Left renal pelvis (tissue), 4 donors: Measurements from ENCODE around the gene LRBA. TPM values are rescaled to one million over a fixed set of nuclear protein-coding genes. Genes with fewer than 3 reads are reported as not detected.
"Not testable (repeated sequence)": the region's sequence is repeated elsewhere in the genome, so short reads cannot be mapped to it uniquely, and the experiment has no call there.

ENCODE experiments used
- DNase-seq, 4 donors: peaks; one replicate each; pipeline ENCODE4 v3.0.0-alpha.2; 2013; ENCODE audit warnings: low read depth in 4 of 4, low spot score in 3 of 4
- polyA plus RNA-seq, 4 donors: library from polyadenylated mRNA; unstranded; fragments of 120-200 nt; gene quantifications; one replicate each; pipeline ENCODE4 v1.2.1, GENCODE V29; 2013; ENCODE audit not compliant: insufficient read length in 4 of 4

The LRBA gene
- polyA plus RNA-seq, 4 donors: 25.9 to 75.8 (median 65.4) TPM

GRCh38 chr4:150765216-150765615 is 249.9 kb downstream of the LRBA start:
- no peak for DNase-seq

GRCh38 chr4:150751648-150752047 is 263.4 kb downstream of the LRBA start:
- DNase-seq: no peak

- no peak for DNase-seq
These were observed 264.3 kb downstream of the LRBA start for GRCh38 chr4:150750824-150751223.

- DNase-seq: no peak
These were observed 268.9 kb downstream of the LRBA start for GRCh38 chr4:150746156-150746555.

- DNase-seq: no peak
These were observed 270.5 kb downstream of the LRBA start for GRCh38 chr4:150744570-150744969.

- no peak for DNase-seq
These were observed 271.3 kb downstream of the LRBA start for GRCh38 chr4:150743564-150744342.

- DNase-seq: not testable (repeated sequence)
These were observed 272.2 kb downstream of the LRBA start for GRCh38 chr4:150742930-150743329.

- no peak for DNase-seq
These were observed 275.5 kb downstream of the LRBA start for GRCh38 chr4:150739591-150739990.

- DNase-seq: no peak
These were observed 289.0 kb downstream of the LRBA start for GRCh38 chr4:150725957-150726523.

GRCh38 chr4:150723727-150724411 is 291.2 kb downstream of the LRBA start:
- no peak for DNase-seq

- DNase-seq: no peak
These were observed 292.1 kb downstream of the LRBA start for GRCh38 chr4:150722908-150723362.

GRCh38 chr4:150720973-150721518 is 294.0 kb downstream of the LRBA start:
- DNase-seq: no peak

GRCh38 chr4:150717952-150718351 is 297.1 kb downstream of the LRBA start:
- DNase-seq: no peak

GRCh38 chr4:150714462-150715438 is 300.3 kb downstream of the LRBA start:
- DNase-seq: no peak

- DNase-seq: no peak
These were observed 301.8 kb downstream of the LRBA start for GRCh38 chr4:150713251-150713650.

- DNase-seq: no peak
These were observed 304.2 kb downstream of the LRBA start for GRCh38 chr4:150710770-150711375.

GRCh38 chr4:150708004-150708403 is 307.1 kb downstream of the LRBA start:
- no peak for DNase-seq

GRCh38 chr4:150699599-150699998 is 315.5 kb downstream of the LRBA start:
- DNase-seq: no peak

GRCh38 chr4:150695162-150695561 is 319.9 kb downstream of the LRBA start:
- no peak for DNase-seq

GRCh38 chr4:150694438-150694837 is 320.6 kb downstream of the LRBA start:
- DNase-seq: no peak
